Endothelial cell (in vitro differentiated cells): ENCODE results near the gene BCL11A. TPM values are rescaled to one million over a fixed set of nuclear protein-coding genes. Genes with fewer than 3 reads are reported as not detected.

ENCODE experiments used
- DNase-seq: peaks from one replicate; pipeline ENCODE4 v3.0.0; 2021; ENCODE audit warnings: low spot score
- H3K27ac Mint-ChIP-seq: one replicate; pipeline ENCODE4 v1.8.0; 2021; ENCODE audit warnings: mixed read lengths, inconsistent platforms; ENCODE audit not compliant: unreplicated experiment
- H3K27me3 Mint-ChIP-seq: one replicate; pipeline ENCODE4 v1.8.0; 2021; ENCODE audit warnings: mild to moderate bottlenecking, moderate library complexity, mixed read lengths, inconsistent platforms; ENCODE audit not compliant: unreplicated experiment
- H3K36me3 Mint-ChIP-seq: one replicate; pipeline ENCODE4 v1.8.0; 2021; ENCODE audit warnings: mild to moderate bottlenecking, low read depth, mixed read lengths, inconsistent platforms; ENCODE audit not compliant: unreplicated experiment
- H3K4me1 Mint-ChIP-seq: one replicate; pipeline ENCODE4 v1.8.0; 2021; ENCODE audit warnings: mild to moderate bottlenecking, mixed read lengths, inconsistent platforms; ENCODE audit not compliant: unreplicated experiment
- H3K4me3 Mint-ChIP-seq: one replicate; pipeline ENCODE4 v1.8.0; 2021; ENCODE audit warnings: mild to moderate bottlenecking, mixed read lengths, inconsistent platforms; ENCODE audit not compliant: unreplicated experiment
- H3K9me3 Mint-ChIP-seq: one replicate; pipeline ENCODE4 v1.8.0; 2021; ENCODE audit warnings: mixed read lengths, inconsistent platforms; ENCODE audit not compliant: unreplicated experiment
- CTCF ChIP-seq: fragments of 200-600 bp; sonication (generic); IDR thresholded peaks from one replicate; pipeline ENCODE4 v1.5.0; 2021; ENCODE audit warnings: antibody characterized with exemption; ENCODE audit not compliant: unreplicated experiment
- total RNA-seq: library from RNA; stranded (reverse); fragmentation: NEBNext Ultra II Directional; extraction: Animal tissue kit (Norgen Biotek cat#: 25700); gene quantifications from one replicate; pipeline ENCODE4 v1.2.1, GENCODE V29; 2021; ENCODE audit not compliant: unreplicated experiment

Gene BCL11A
- total RNA-seq, 1 donor from 2014 or later: 9.6 TPM

GRCh38 chr2:60554074-60554645 is 706 bp upstream of the BCL11A start:
- H3K4me3 Mint-ChIP-seq: peak overlapping the region; percentile 89
- peaks cover 6% of the 10 kb centered on the region for H3K27me3 Mint-ChIP-seq
- H3K36me3 Mint-ChIP-seq: no peaks in the 10 kb centered on the region
- no peaks in the 10 kb centered on the region for H3K9me3 Mint-ChIP-seq
- DNase-seq: peak; percentile 70
- peaks cover 5% of the 10 kb centered on the region for H3K4me1 Mint-ChIP-seq
- no peak overlapping the region for H3K27ac Mint-ChIP-seq
- TF ChIP-seq CTCF: no peak

- Mint-ChIP-seq H3K9me3 (no peaks in the 10 kb centered on the region), H3K27me3 (peaks cover 6% of the 10 kb centered on the region), H3K36me3 (no peaks in the 10 kb centered on the region), H3K4me3 (peak overlapping the region; percentile 93), H3K27ac (no peak overlapping the region), H3K4me1 (peaks cover 11% of the 10 kb centered on the region)
- DNase-seq: peak; percentile 44
- TF ChIP-seq CTCF: no peak
Observed at GRCh38 chr2:60552851-60553494, 481 bp downstream of the BCL11A start.

- H3K9me3 Mint-ChIP-seq: no peaks in the 10 kb centered on the region
- peak; percentile 66 for DNase-seq
- H3K4me3 Mint-ChIP-seq: peak overlapping the region; percentile 93
- H3K27ac Mint-ChIP-seq: peak overlapping the region; percentile 61
- peaks cover 11% of the 10 kb centered on the region for H3K4me1 Mint-ChIP-seq
- TF ChIP-seq CTCF: no peak
- H3K27me3 Mint-ChIP-seq: peaks cover 6% of the 10 kb centered on the region
- H3K36me3 Mint-ChIP-seq: no peaks in the 10 kb centered on the region
Observed at GRCh38 chr2:60552078-60552850, 1.2 kb downstream of the BCL11A start.

GRCh38 chr2:60551240-60552077 is 2.0 kb downstream of the BCL11A start:
- Mint-ChIP-seq H3K4me1 (peaks cover 8% of the 10 kb centered on the region), H3K27me3 (peaks cover 6% of the 10 kb centered on the region), H3K4me3 (peak overlapping the region; percentile 93), H3K27ac (peak overlapping the region; percentile 61), H3K36me3 (no peaks in the 10 kb centered on the region), H3K9me3 (no peaks in the 10 kb centered on the region)
- DNase-seq: peak; percentile 50
- TF ChIP-seq CTCF: no peak
